ENCODE data around the gene GNAS.

- TF ChIP-seq YY1 (IDR thresholded peaks at IDR 0.05; ENCODE audit: insufficient read depth, insufficient read length) = no peak
- no peak for TF ChIP-seq SUZ12 (IDR thresholded peaks at IDR 0.05; ENCODE audit: extremely low read depth, insufficient read depth, insufficient read length)
- TF ChIP-seq ZNF274 (IDR thresholded peaks at IDR 0.05; ENCODE audit: low read depth, low read length) = no peak
Measured at GRCh38 chr20:58853466-58853865, 950 bp downstream of the GNAS start.

All from NT2/D1 (cell line).